Myometrial cell (primary cell): Measurements from ENCODE around the gene DYNLT3. TPM values are rescaled to one million over a fixed set of nuclear protein-coding genes. Genes with fewer than 3 reads are reported as not detected.

Source experiments
- total RNA-seq: library from RNA; depleted of rRNA; stranded (reverse); fragments of >200 nt; gene quantifications from 2 replicates; pipeline ENCODE4 v1.2.3, GENCODE V29; 2015

The DYNLT3 gene, protein sequence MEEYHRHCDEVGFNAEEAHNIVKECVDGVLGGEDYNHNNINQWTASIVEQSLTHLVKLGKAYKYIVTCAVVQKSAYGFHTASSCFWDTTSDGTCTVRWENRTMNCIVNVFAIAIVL
- 33.7 and 51.9 TPM in 2 replicates for total RNA-seq

DNA sequence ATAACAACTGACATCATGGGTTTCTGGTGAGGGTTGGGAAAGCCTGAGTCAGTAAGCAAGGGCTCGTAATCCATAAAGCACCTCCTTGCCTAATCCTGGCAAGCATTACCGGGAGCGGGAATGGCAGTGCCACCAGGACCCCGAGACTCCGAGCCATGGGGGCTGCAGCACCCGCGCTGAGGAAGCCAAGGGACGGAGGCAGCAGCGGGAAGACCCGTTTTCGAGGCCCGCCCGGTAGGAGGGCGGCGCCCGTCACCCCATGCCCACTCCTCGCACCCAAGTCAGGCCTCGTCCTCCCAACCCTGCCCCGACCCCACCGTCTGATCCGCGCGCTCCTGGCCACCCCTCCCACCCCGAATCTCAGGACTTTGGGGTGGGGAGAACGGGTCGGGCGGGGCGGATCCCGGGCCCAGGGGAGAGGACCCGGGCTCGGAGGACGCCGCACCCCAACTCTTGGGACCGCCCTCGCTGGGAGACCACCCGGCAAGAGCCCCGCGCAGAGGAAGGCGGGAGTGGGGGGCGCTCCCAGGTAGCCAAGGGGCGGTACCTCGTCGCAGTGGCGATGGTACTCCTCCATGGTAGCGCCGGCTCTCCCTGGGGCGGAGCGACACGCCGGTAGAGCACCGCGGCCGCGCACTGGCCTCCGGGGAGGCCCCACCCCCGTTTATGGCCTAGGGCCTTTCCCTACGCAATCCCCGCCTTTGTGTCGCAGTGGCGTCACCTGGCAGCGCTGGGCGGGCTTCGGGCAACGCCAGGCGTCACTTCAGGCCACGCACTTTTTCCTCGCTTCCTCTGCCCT lies at the start of gene DYNLT3:
TSS of gene DYNLT3 (minus strand) at position 638 of the 799 bp plus-strand sequence. CDS start at position 577, 61 bp downstream.

Other genes with a start within 250 kb of the DYNLT3 start
- gene XK, start 161.8 kb downstream of the DYNLT3 start, total RNA-seq, result under 0.01 TPM in 2 replicates
- gene CYBB, start 67.5 kb downstream of the DYNLT3 start, total RNA-seq, result not detected in 2 replicates
- under 0.01 TPM in 1 of 2 replicates, not detected in the other for gene SYTL5, start 159.0 kb upstream of the DYNLT3 start, total RNA-seq